GM20000 (cell line): ENCODE data around the gene GPRC5A.
A peak's percentile ranks its signal among the peaks of the same experiment; 100 is the strongest.

ENCODE experiments used
- DNase-seq: peaks from one replicate; pipeline ENCODE4 v3.0.0; 2012; ENCODE audit warnings: low spot score
- CTCF ChIP-seq: IDR thresholded peaks from 2 replicates; pipeline ENCODE4 v1.5.1; 2012; ENCODE audit warnings: mild to moderate bottlenecking, control low read depth; ENCODE audit errors: extremely low read depth, missing control alignments

Gene GPRC5A

GRCh38 chr12:12889701-12890100 lies 1.7 kb upstream of the GPRC5A start:
- no peak for DNase-seq
- TF ChIP-seq CTCF: no peak

DNA sequence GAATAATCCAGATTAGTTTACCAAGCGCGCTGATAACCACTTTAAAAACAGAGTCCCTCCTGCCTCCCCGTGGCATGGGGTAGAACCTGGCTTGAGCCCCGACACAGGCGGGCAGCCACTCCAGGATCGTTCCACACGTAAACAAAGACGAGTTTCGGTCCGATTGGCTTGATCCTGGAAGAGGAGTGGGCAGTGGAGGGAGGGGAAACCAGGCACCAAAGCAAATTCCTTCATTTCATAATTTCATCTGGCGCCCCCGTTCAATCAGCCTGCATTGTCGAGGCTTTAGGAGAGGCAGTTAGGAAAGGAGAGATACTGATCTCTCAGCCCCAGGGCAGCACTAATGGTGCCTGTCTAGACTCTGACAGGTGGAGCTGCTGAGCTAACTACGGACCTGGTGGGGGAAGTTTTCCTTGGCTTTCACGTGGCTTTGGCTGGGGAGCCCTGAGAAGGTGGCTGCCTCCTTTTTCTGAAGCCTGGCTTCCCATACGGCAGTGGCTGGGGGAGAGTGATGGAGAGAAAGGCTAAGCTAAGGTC lies 751 bp upstream of the GPRC5A start:
- peak; percentile 54 for DNase-seq
- peak; percentile 10 for TF ChIP-seq CTCF

GRCh38 chr12:12891881-12892355 lies 556 bp downstream of the GPRC5A start:
- no peak for DNase-seq
- no peak for TF ChIP-seq CTCF

DNA sequence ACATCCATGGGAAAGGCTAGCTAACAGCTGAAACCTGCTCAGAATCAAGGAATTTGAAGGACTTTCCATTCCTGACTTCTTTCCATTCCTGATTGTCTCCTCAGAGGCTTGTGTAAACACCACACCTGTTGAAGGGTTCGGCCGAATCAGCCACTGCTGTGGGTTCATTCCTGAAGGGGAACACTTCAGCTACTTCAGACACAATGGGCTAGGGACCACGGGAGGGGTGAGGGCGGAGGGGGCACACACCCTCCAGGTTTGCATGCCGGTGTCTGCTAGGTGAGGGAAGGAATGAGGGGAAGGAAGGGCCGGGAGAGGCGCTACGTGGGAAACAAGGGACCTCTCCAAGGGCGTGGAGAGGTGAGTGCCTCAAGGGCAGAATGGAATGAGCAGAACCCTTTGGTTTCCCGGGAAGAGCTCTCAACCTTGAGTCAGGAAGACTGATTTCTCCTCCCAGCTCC lies 1.3 kb downstream of the GPRC5A start:
- TF ChIP-seq CTCF: no peak
- DNase-seq: no peak

DNA sequence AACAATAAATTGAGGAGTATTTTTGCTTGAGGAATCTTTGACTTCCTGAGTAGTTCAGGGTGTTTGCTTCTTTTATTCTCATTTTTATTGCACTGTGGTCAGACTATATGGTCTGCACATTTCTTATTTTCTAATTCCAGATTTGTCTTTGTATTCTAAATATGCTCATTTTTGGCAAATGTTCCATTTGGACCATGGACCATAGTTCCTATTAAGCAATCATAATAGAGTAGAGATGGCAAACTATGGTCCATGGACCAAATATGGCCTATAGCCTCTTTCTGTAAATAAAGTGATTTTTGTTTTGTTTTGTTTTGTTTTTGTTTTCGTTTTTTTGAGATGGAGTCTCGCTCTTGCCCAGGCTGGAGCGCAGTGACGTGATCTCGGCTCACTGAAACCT lies 2.1 kb downstream of the GPRC5A start:
- TF ChIP-seq CTCF: no peak
- no peak for DNase-seq

DNA sequence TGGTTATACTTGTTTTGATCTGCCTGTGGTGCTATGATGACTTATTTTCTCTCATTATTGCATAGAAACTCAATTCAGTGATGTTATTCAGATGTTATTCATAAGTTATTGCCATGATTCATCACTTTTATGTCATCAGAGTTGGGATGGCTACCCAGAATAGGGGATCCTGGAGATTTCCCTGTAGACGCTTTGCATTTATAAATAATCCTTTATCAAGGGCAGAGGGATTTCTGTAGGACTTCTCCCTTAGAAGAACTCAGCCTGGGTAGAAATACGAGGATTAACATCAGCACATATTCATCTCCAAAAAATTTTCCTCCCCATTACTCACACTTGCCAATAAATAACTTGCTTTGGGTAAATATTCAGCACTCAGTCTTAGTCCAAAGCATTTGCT lies 4.9 kb downstream of the GPRC5A start:
- DNase-seq: no peak
- no peak for TF ChIP-seq CTCF

DNA sequence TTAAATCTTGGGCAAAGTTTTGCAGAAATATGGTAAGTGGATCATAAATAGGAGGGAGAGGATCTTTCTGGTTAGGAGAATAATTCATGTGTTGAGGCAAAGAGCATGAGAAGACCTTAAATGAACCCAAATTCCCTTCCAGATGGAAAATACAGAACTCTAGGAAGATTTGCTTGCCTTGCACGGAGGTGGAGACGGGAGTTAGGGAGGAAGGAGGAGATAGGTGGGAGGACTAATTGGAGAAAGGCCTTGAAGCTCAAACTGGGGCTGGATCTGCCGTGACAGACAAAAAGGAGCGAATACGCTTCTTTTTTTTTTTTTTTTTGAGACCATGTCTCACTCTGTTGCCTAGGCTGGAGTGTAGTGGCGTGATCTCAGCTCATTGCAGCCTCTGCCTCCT lies 5.9 kb downstream of the GPRC5A start:
- no peak for TF ChIP-seq CTCF
- DNase-seq: no peak
